HepG2 (cell line): ENCODE data around the gene EEF1A2. TPM values are rescaled to one million over a fixed set of nuclear protein-coding genes. Genes with fewer than 3 reads are reported as not detected.
A peak's percentile ranks its signal among the peaks of the same experiment; 100 is the strongest.

Source experiments
- DMTF1 ChIP-seq: sonication (generic); formaldehyde crosslinking; IDR thresholded peaks from 2 replicates; pipeline ENCODE4 v1.4.0; 2020; ENCODE audit warnings: mild to moderate bottlenecking, missing genetic modification reagents
- ETV5 ChIP-seq: IDR thresholded peaks from 2 replicates; pipeline ENCODE4 v1.6.1; 2018; ENCODE audit warnings: missing biosample characterization, missing genetic modification reagents, inconsistent platforms, borderline replicate concordance
- FOXA3 ChIP-seq: IDR thresholded peaks from 2 replicates; pipeline ENCODE4 v1.6.1; 2016; ENCODE audit warnings: missing genetic modification reagents, missing compliant biosample characterization
- HCFC1 ChIP-seq: fragments of 150-350 bp; IDR thresholded peaks from 2 replicates; pipeline ENCODE4 v1.6.1; 2014; ENCODE audit warnings: low read depth, low read length
- HMG20A ChIP-seq: IDR thresholded peaks from 2 replicates; pipeline ENCODE4 v1.6.1; 2016; ENCODE audit warnings: borderline replicate concordance
- IRX3 ChIP-seq: sonication (generic); formaldehyde crosslinking; IDR thresholded peaks from 2 replicates; pipeline ENCODE4 v1.8.1; 2023; ENCODE audit warnings: mild to moderate bottlenecking, low read depth, missing genetic modification reagents, borderline replicate concordance
- MIER3 ChIP-seq: IDR thresholded peaks from 2 replicates; pipeline ENCODE4 v1.6.1; 2016; ENCODE audit warnings: missing compliant biosample characterization, borderline replicate concordance
- NFRKB ChIP-seq: fragments of 450-650 bp; IDR thresholded peaks from 2 replicates; pipeline ENCODE4 v1.6.1; 2017
- TCF7 ChIP-seq: sonication (generic); IDR thresholded peaks from 2 replicates; pipeline ENCODE4 v1.6.1; 2016; ENCODE audit warnings: antibody characterized with exemption, low read depth
- TFDP1 ChIP-seq: IDR thresholded peaks from 2 replicates; pipeline ENCODE4 v1.6.1; 2016; ENCODE audit warnings: missing compliant biosample characterization, missing genetic modification reagents, borderline replicate concordance
- ZFP41 ChIP-seq: sonication (generic); formaldehyde crosslinking; IDR thresholded peaks from 2 replicates; pipeline ENCODE4 v1.4.0; 2020; ENCODE audit warnings: mild to moderate bottlenecking, missing genetic modification reagents, borderline replicate concordance
- ZFY ChIP-seq: sonication (generic); formaldehyde crosslinking; IDR thresholded peaks from 2 replicates; pipeline ENCODE4 v1.4.0; 2020; ENCODE audit warnings: missing genetic modification reagents
- ZMYM2 ChIP-seq: sonication (generic); formaldehyde crosslinking; IDR thresholded peaks from 2 replicates; pipeline ENCODE4 v1.8.0; 2022; ENCODE audit warnings: mild to moderate bottlenecking, missing genetic modification reagents
- ZNF234 ChIP-seq: sonication (generic); formaldehyde crosslinking; conservative IDR thresholded peaks from 2 replicates; pipeline ENCODE4 v1.5.1; 2020; ENCODE audit warnings: mild to moderate bottlenecking, missing genetic modification reagents
- ZNF275 ChIP-seq: sonication (generic); formaldehyde crosslinking; IDR thresholded peaks from 2 replicates; pipeline ENCODE4 v1.8.0; 2022; ENCODE audit warnings: missing genetic modification reagents, mild to moderate bottlenecking, inconsistent platforms, borderline replicate concordance
- ZNF549 ChIP-seq: sonication (generic); formaldehyde crosslinking; IDR thresholded peaks from 2 replicates; pipeline ENCODE4 v1.5.0; 2020; ENCODE audit warnings: missing genetic modification reagents
- ZNF572 ChIP-seq: sonication (generic); formaldehyde crosslinking; IDR thresholded peaks from 2 replicates; pipeline ENCODE4 v1.5.1; 2020; ENCODE audit warnings: mild to moderate bottlenecking, missing genetic modification reagents
- ZNF703 ChIP-seq: sonication (generic); formaldehyde crosslinking; IDR thresholded peaks from 2 replicates; pipeline ENCODE4 v1.5.1; 2020; ENCODE audit warnings: missing genetic modification reagents, mild to moderate bottlenecking, moderate library complexity, borderline replicate concordance
- ZUFSP ChIP-seq: sonication (generic); formaldehyde crosslinking; IDR thresholded peaks from 2 replicates; pipeline ENCODE4 v1.9.0; 2021; ENCODE audit warnings: missing genetic modification reagents, mild to moderate bottlenecking, borderline replicate concordance
- polyA plus RNA-seq, 8 experiments: library from polyadenylated mRNA; depleted of rRNA in 3 of 8; stranded (reverse) in 7 of 8; unstranded in 1 of 8; fragments of >200 nt; fragmentation: Illumina TruSeq in 4 of 8; extraction: Trizol in 4 of 8; gene quantifications; 2 replicates each; pipeline versions ENCODE4 v1.2.1 to v1.2.3, GENCODE V29; 2011 to 2016; ENCODE audit warnings: low read depth in 4 of 8, missing spikeins in 1 of 8, mixed read lengths in 1 of 8; ENCODE audit not compliant: insufficient read depth in 1 of 8
- total RNA-seq, 5 experiments: library from RNA; depleted of rRNA; stranded (reverse); fragments of >200 nt; fragmentation: Illumina TruSeq; extraction: Trizol; gene quantifications; 2 replicates each; pipeline ENCODE4 v1.2.3, GENCODE V29; 2016; ENCODE audit warnings: low read depth in 1 of 5
- TF ChIP-seq, protein P1 (sequence below): sonication (generic); formaldehyde crosslinking; IDR thresholded peaks from 2 replicates; pipeline ENCODE4 v1.8.0; 2022; ENCODE audit warnings: mild to moderate bottlenecking, missing genetic modification reagents; ENCODE audit not compliant: insufficient replicate concordance
- TF ChIP-seq, protein P2 (sequence below): sonication (generic); IDR thresholded peaks from 2 replicates; pipeline ENCODE4 v1.6.1; 2016; ENCODE audit warnings: low read depth, borderline replicate concordance

Gene EEF1A2
- total and polyA plus RNA-seq, 2 of the 13 experiments (the other 11 are each of a cell fraction or from before 2014, with no cell fraction given), result 0.44 to 0.87 TPM

DNA sequence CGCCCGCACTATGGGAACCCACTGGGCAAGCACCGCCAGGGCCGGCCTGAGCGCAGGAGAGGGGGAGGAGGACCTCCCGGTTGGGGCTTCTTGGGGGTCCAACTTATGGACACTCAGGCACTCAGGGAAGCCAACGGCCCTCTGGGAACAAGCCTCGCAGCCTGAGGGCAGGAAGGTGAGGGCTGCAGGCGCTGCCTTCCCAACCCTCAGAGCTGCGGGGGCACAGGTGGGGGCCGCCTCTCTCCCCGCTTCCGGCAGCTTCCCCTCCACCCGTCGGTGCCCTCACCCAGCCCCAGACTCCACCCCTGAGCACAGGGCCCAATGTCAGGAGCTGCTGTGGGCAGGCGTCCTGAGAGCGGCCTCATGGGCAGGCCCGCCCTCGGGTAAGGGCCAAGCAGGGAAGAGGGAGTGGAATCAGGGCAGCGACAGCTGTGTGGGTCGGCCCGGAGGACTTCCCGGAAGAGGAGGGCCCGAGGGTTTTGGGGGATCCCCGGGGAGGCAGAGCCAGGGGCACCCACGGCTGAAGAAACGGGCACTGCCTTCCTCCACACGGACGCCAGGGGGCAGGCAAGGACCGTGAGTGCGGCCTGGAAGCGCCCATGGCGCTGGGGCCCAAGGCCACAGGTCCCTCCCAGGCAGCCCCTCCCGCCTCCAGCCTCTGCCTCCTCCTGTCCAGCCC is 38.8 kb upstream of the EEF1A2 start (continued):
- peak; percentile 79; the same call in 1 of the 2 replicates for TF ChIP-seq ZNF572
- TF ChIP-seq MIER3 (CRISPR knock-in tag), result peak; percentile 84; the same call in 1 of the 2 replicates
- no peak; the same call in 1 of the 2 replicates for TF ChIP-seq TCF7
- no peak for TF ChIP-seq ZNF703 (CRISPR knock-in tag)
- TF ChIP-seq ZNF549 (CRISPR knock-in tag), result no peak
- TF ChIP-seq ZMYM2, result 0 out of 2 replicates have a peak, but pooled peaks have one; percentile 35
- TF ChIP-seq ZFY (CRISPR knock-in tag), result peak; percentile 84
- TF ChIP-seq ZUFSP (CRISPR knock-in tag), result no peak
- TF ChIP-seq ZNF275 (CRISPR knock-in tag), result peak; percentile 94
- TF ChIP-seq ZFP41 (CRISPR knock-in tag), result peak; percentile 74; the same call in 1 of the 2 replicates
- peak; percentile 60 for TF ChIP-seq FOXA3 (CRISPR knock-in tag)
- TF ChIP-seq ETV5 (CRISPR knock-in tag), result peak; percentile 79
- TF ChIP-seq IRX3, result no peak; the same call in 1 of the 2 replicates
- no peak for TF ChIP-seq DMTF1 (CRISPR knock-in tag)
- peak; percentile 64; the same call in 1 of the 2 replicates for TF ChIP-seq TFDP1 (CRISPR knock-in tag)
- TF ChIP-seq, protein P1, sequence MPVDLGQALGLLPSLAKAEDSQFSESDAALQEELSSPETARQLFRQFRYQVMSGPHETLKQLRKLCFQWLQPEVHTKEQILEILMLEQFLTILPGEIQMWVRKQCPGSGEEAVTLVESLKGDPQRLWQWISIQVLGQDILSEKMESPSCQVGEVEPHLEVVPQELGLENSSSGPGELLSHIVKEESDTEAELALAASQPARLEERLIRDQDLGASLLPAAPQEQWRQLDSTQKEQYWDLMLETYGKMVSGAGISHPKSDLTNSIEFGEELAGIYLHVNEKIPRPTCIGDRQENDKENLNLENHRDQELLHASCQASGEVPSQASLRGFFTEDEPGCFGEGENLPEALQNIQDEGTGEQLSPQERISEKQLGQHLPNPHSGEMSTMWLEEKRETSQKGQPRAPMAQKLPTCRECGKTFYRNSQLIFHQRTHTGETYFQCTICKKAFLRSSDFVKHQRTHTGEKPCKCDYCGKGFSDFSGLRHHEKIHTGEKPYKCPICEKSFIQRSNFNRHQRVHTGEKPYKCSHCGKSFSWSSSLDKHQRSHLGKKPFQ (CRISPR knock-in tag), result no peak
- peak; percentile 29; the same call in 1 of the 2 replicates for TF ChIP-seq HCFC1
- TF ChIP-seq HMG20A (CRISPR knock-in tag), result no peak
- TF ChIP-seq NFRKB, result no peak
- TF ChIP-seq, protein P2, sequence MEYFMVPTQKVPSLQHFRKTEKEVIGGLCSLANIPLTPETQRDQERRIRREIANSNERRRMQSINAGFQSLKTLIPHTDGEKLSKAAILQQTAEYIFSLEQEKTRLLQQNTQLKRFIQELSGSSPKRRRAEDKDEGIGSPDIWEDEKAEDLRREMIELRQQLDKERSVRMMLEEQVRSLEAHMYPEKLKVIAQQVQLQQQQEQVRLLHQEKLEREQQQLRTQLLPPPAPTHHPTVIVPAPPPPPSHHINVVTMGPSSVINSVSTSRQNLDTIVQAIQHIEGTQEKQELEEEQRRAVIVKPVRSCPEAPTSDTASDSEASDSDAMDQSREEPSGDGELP, result peak; percentile 89; the same call in 1 of the 2 replicates
- TF ChIP-seq ZNF234 (CRISPR knock-in tag), result no peak
